CD4-positive, alpha-beta T cell treated with Interleukin-12 subunit alpha and Interleukin-12 subunit beta, for 1 hour (primary cell): Measurements from ENCODE around the gene NT5M.

Source experiments
- DNase-seq: peaks from one replicate; pipeline ENCODE4 v3.0.0-alpha.2; 2020

The NT5M gene

DNA sequence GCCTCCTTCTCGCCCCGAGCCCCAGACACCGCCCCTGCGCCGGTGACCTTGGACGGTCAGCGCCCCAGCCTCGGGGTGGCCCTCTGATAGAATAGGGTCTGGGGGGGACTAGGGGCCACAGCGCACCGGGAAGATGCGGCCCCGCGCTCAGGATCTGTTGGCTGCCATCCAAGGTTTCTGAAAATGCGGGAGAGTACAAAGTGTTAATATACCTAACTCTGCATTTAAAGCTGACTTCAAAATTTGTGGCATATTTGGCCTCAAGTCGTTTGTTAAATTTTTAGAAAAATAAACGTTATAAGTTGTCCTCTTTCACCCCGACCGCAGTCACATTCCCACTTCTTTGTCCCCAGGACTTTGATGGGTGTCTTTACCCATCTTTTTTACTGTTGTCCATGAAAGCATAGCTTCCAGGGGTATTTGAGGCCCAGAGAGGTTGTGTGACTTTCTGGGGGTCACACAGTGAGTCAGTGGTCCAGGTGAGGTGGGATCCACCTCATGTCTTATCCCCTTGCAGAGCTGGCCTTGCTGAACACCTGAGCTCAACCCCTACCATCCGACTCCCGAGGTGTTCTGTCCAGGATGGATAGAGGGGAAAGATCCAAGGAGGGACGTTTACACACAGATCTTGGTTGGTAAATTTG is 796 bp downstream of the NT5M start:
- DNase-seq = no peak

GRCh38 chr17:17304521-17304985 is 1.4 kb downstream of the NT5M start:
- peak; percentile 65 for DNase-seq

- peak; percentile 76 for DNase-seq
Measured at GRCh38 chr17:17305281-17305801, 2.2 kb downstream of the NT5M start.

GRCh38 chr17:17309356-17309755 is 6.2 kb downstream of the NT5M start:
- no peak for DNase-seq

GRCh38 chr17:17313350-17313991 is 10.3 kb downstream of the NT5M start:
- DNase-seq = peak; percentile 82

GRCh38 chr17:17314501-17315071 is 11.4 kb downstream of the NT5M start:
- DNase-seq = no peak

DNA sequence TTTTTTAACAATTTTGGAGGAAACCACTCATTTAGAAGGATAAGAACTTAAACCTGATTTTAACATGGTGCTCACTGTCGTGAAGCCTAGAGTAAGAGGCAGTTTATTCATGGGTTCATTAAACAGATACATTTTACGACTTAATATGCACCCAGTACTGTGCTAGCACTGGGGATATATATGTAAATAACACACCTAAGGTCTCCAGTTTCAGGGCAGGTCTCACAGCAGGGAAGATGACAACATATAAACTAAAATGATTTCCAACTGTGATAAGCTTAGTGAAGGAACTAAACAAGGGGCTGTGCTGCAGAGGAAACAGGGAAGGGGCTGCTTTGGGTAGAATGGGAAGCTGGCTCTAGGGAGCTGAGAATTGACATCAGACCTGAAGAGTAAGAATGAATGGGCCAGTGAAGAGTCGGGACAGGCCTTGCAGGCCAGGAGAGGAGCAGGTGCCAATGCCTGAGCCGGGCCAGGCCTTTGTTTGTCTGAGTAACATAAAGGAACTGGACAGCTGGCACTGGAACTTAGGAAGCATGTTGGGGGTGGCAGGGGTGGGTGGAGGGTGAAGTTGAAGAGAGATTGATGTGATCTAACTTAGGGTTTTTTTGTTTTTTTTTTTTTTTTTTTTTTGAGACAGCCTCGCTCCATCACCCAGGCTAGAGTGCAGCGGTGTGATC is 12.1 kb downstream of the NT5M start:
- DNase-seq = no peak

DNA sequence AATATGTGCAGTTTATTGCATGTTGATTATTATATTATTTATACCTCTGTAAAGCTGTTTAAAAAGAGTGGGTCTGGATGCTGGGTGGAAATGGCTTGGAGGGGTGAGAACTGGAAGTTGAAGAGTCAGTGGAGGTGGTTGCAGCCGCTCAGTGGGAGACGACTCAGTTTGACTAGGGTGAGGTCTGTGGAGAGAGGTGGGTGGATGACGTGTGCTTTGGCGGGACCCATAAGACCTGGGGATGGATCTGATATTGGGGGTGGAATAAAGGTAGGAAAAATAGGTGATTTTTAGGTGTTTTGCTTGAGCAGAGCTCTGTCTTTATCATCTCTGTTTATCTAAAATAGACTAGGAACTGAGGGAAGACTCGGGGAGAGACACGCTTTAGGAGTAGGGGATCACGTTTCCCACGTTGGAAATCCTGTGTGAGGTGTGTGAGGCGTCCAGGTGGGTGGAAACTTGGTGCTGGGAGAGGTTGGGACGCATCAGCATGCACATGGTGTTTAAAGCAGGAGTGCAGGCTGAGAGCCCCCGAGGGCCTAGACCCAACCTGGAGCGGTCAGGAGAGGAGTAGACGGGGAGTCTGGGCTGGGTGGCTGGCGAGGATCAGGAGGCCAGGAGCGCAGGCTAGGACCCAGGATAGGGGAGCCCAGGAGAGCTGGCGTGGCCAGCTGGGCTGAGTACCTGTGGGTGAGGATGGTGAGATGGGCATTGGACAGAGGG is 17.2 kb downstream of the NT5M start:
- no peak for DNase-seq

DNA sequence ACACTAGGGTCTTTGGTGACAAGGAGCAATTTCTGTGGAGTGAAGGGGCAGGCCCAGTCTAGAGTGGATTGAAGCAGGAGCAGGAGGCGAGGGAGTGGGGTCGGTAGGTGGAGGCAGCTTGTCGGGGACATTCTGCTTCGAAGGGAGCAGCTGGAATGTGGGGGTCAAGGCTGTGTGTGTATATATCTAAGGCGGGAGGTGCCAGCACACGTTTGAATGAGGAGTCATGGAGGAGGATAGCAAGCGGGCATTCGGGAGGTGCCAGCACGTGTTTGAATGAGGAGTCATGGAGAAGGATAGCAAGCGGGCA is 17.7 kb downstream of the NT5M start:
- DNase-seq = no peak

DNA sequence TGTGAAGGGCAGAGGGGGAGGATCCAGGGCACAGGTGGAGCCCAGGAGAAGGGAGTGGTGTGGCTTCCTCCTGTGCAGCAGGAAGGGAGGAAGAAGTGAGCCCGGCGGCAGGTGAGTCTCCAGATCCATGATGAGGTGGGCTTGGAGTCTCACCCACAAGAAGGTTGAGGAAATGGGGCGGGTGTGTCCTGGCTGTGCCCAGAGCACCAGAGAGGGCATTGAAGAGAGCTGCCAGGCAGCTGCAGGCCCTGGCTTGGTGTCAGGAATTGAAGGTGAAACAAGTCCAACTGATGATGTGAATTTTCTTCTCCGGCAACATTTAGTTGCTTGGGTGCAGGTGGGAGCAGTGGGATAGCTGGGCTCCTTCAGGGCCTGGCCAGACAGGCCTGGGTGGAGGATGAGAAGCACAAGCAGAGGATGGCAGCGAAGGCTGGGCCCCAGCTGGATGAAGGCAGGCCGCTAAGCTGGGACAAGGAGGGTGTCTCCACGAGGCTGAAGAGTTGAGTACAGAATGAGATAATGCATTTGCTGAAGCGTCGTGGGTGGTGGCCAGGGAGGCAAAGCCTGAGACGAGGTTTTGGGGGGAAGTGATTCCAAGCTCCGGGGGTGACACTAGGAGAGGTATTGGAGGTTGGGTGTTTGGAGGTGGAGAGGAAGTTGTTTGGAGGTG is 18.3 kb downstream of the NT5M start:
- no peak for DNase-seq

DNA sequence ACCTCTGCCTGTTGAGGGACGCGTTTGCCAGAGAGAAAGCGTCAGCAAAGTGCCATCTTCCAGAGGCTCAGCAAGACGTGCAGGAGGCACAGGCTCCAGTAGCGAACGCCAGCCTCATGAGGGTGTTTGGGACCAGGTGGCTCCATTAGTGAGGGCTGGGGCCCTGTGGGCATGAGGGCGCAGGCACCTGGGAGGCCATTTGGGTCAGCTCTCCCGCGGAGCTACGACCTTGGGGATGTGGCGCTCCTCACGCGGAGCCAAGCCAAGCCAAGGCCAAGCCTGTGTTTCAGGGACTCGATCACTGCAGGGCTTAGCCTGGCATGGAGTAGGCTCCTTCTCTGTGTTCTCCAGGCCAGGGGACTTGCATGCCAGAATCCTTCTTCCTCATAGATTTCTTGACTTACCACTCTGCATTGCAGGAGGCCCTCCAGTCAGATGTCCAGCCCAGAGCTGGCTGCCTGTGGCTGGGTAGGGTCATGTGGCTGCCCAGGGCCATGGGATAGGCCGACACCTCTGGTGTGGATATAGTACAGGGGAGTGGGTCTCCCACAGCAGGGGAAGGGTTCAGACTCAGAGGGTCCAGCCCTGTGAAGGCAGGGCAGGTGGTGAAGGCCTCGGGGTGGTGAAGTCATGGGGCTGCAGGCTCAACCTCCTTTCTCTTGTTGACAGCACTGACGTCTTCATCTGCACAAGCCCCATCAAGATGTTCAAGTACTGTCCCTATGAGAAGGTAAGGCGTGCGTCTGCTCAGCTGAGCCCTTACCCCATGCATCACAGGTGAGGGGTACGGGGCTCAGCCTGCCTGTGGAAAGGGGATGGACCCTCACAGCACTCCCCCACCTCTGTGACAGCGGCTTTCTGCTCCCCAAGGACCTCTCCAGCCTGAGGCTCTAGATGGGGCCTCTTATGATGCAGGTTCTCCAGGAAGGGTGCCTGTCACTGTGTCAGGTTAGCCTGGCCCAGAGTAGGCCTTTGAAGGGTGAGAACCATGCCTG is 19.6 kb downstream of the NT5M start:
- DNase-seq = no peak

- DNase-seq = no peak
Measured at GRCh38 chr17:17324616-17325015, 21.4 kb downstream of the NT5M start.

GRCh38 chr17:17325228-17325627 is 22.1 kb downstream of the NT5M start:
- no peak for DNase-seq

- no peak for DNase-seq
Measured at GRCh38 chr17:17325816-17326215, 22.6 kb downstream of the NT5M start.

GRCh38 chr17:17326275-17326875 is 23.2 kb downstream of the NT5M start:
- no peak for DNase-seq

DNA sequence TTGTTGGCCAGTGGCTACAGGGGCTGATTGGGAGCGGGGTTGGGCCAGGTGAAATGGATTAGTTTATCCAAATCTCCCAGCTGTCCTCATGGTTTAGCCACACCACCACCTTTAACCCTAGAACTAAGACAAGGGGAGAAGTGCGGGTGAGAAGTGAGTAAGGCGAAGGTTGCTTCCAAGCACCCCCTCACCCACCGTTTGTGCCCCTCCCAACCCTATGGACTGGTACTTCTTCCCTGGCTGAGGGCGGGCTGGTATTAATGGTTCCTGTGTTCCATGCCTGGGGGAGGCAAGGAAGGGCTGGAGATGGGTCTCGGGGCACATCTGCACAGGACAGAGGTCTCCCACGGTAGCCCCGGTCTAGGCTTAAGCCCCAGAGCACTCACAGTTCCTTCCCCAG is 25.1 kb downstream of the NT5M start:
- DNase-seq = no peak

DNA sequence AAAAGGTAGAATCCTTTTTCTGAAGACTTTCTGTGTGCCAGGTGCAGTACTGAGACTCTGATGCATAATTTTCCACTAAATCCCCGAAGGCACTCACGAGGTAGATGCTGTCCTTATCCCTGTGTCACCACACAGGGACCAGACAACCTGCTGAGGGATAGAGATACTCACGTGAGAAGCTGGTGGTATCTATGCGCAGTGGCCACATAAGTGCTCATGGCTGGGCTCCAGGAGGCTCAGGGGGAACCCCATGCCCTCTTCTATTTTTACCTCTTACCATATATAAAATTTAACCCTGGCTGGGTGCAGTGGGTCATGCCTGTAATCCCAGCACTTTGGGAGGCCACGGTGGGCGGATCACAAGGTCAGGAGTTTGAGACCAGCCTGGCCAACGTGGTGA is 38.3 kb downstream of the NT5M start:
- no peak for DNase-seq

DNA sequence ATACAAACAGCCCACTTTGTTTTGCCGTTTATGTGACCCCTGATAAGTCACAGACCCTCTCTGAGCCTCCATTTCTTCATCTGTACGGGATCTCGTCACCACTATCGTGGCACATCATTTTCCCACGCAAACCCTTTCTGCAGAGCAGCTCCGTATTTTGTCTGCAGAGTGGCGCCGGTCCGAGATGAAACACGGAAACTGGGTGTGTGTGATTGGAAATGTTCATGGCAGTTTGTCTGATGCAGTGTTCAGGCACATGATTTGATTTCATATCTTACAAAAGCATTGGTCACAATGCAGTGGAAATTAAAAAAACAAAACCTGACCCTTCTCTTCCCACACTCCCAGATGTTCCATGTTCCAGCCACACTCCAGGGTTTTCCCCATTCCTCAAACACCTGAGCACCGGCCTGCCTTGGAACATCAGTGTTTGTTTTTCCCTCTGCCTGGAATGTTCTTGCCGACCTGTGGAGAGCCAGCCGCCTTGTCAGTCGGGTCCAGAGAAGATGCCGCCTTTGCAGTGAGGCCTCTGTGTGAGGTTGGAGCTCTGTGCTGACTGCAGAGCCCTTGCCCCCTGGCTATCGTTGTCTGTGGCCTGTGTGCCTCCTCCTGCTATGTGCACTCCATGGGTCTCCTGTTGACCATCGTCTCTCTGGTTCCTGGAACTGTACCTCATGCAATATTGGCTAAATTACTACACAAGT is 39.2 kb downstream of the NT5M start:
- no peak for DNase-seq

DNA sequence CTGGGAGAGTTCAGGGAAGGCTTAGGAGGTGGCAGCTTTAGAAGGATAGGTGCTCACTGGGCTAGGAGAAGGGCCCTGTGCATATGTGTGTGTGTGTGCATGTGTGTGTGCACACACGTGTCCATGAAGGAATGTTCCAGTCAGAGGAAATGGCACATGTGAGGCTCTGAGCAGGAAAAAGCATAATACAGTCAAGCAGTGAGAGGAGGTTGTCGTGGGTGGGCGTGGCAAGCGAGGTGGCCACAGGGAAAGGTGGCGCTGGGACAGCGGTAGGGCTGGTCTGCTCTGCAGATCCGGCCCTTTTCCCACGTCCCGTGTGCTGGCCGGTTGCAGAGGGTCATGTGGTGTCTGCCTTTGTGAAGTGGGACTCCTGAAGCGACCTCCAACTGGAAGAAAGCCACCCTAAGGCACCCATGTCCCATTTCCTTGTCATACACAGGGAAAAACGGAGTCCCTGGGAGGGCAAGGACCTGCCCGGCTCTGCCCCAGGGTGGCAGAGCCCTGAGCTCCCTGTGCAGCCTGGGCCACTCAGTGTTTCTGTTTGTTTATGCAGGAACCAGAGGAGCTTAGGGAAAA is 40.1 kb downstream of the NT5M start:
- no peak for DNase-seq
